Tibial artery (tissue), 4 donors: ENCODE measurements around the gene ZNF274.

Experiments used
- DNase-seq, 2 donors: peaks; one replicate each; pipeline ENCODE4 v3.0.0-alpha.2; 2019
- H3K27ac ChIP-seq, 2 donors: fragments of 200-600 bp; sonication (generic) in 1 of 2; 1 replicate in 1 of 2; 2 replicates in 1 of 2; pipeline ENCODE4 v1.5.1; 2018 to 2019; ENCODE audit warnings: mild to moderate bottlenecking in 1 of 2
- H3K27me3 ChIP-seq, 2 donors: fragments of 200-600 bp; sonication (generic) in 1 of 2; one replicate each; pipeline versions ENCODE4 v1.5.1 to v1.6.0; 2016 to 2019
- H3K36me3 ChIP-seq, 3 donors: fragments of 200-600 bp; sonication (generic) in 2 of 3; one replicate each; pipeline ENCODE4 v1.5.1; 2016 to 2019; ENCODE audit warnings: mild to moderate bottlenecking in 2 of 3
- H3K4me1 ChIP-seq, 4 donors: fragments of 200-600 bp; sonication (generic) in 2 of 4; 1 replicate in 3 of 4; 2 replicates in 1 of 4; pipeline ENCODE4 v1.5.1; 2016 to 2019
- H3K4me3 ChIP-seq, 2 donors: fragments of 200-600 bp; sonication (generic) in 1 of 2; 1 replicate in 1 of 2; 2 replicates in 1 of 2; pipeline ENCODE4 v1.5.1; 2018 to 2019; ENCODE audit warnings: mild to moderate bottlenecking in 2 of 2
- H3K9me3 ChIP-seq, 3 donors: fragments of 200-600 bp; sonication (generic) in 1 of 3; one replicate each; pipeline ENCODE4 v1.5.1; 2016 to 2019
- CTCF ChIP-seq, 2 experiments: fragments of 200-600 bp in 1 of 2; fragments of 450-650 bp in 1 of 2; IDR thresholded peaks; one replicate each; pipeline ENCODE4 v1.5.1; 2017 to 2019; ENCODE audit warnings: antibody characterized with exemption in 2 of 2, mild to moderate bottlenecking in 1 of 2, moderate library complexity in 1 of 2
- intact Hi-C: fragments of 100-400 bp; cut with DNase I; formaldehyde crosslinking; loops from one replicate; pipeline ENCODE4 v1.15.0; 2023; ENCODE audit warnings: low total_unique reads

ZNF274 gene

DNA sequence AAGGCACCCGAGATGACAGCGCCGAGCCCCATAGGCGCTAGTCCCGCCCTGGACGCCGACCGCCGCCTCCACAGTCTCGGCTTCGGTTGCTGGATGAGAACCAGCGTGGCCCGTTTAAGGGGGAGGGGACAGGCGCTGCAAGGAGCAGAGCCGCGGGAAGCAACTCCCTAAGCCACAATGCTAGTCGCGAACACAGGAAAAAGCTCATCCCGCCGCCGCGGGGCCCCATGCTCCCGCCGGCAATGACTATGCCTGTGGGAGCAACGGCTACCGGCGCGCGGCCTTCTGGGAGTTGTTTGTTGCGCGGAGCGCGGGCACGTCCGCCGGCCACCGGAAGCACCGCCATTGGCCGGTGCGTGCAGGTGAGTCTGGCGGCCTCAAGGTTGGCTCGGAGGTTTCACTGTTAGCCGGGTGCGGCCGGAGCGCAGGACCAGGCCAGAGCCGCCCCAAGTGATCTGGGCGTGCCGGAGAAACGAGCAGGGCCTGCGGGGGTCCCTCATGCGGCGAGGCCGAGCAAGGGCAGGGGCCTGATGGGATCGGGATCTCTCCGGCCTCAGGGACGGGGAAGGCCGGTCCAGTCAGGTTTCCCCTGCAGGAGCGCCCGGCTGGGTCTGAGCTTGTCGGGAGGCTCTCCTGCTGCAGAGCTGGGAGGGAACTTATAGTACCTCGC lies 45.9 kb downstream of the ZNF274 start, which contains the start of gene ZNF544:
TSS of gene ZNF544 (plus strand) at position 330 of the 670 bp plus-strand sequence. CDS start 15,110 bp downstream, outside the sequence.
- intact Hi-C loops, result no loop called here
- peak within 1 kb of the TSS; percentile 82 to 90 for H3K4me3 ChIP-seq
- no peaks in the 10 kb centered on the region for H3K27me3 ChIP-seq
- no peak for TF ChIP-seq CTCF (IDR thresholded peaks at IDR 0.05)
- DNase-seq, result peak; percentile 35 to 78
- peaks cover 0 to 86% (median 33%) of the 10 kb centered on the region in 3 donors for H3K9me3 ChIP-seq
- peaks cover 41 to 44% (median 43%) of the 10 kb centered on the region in 3 donors for H3K36me3 ChIP-seq
- peak within 1 kb of the TSS; percentile 79 to 87 for H3K27ac ChIP-seq
- H3K4me1 ChIP-seq, result peaks cover 0 to 19% (median 11%) of the 10 kb centered on the region in 4 donors

DNA sequence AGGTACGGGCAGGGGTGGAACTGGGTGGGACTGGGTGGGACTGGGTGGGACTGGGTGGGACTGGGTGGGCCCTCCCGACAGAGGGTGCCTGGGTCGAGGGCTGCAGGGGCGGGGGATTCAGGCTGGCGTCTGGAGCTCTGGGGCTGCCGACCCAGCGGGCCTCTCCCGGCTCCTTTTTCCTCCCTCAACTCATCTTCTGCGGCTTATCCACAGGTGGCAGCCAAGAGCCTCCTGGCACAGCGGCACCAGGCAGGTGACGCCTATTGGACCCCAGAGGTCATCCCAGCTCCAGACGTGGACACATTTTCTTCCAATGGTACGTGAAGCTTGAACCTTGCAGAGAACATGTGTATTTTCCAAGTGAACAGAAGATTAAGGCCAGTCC lies 46.4 kb downstream of the ZNF274 start:
- peak overlapping the region; percentile 79 to 87 for H3K27ac ChIP-seq
- TF ChIP-seq CTCF (IDR thresholded peaks at IDR 0.05), result no peak
- peaks cover 0 to 86% (median 38%) of the 10 kb centered on the region in 3 donors for H3K9me3 ChIP-seq
- H3K4me1 ChIP-seq, result peaks cover 0 to 19% (median 11%) of the 10 kb centered on the region in 4 donors
- H3K4me3 ChIP-seq, result peak overlapping the region; percentile 82 to 90
- H3K27me3 ChIP-seq, result no peaks in the 10 kb centered on the region
- intact Hi-C loops, result no loop called here
- DNase-seq, result no peak
- H3K36me3 ChIP-seq, result peaks cover 46 to 49% (median 48%) of the 10 kb centered on the region in 3 donors

DNA sequence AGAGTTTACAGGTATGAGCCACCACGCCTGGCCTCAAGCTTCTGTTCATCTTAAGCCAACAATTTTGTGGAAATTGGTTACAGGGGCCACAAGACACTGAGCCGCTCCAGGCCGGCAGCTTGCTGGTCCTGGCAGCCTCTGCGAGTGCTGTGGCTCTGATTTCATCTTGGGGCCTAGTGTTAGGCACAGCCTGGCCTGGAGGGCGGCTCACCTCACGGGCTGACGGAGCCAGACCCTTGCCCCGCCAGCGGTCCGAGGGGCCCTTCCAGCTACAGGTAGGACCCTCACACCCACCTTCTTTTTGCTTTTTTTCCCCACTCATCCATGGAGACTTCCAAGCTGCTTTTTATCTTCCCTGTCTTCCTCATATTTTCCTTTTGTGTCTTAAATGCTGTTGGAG lies 54.5 kb downstream of the ZNF274 start:
- TF ChIP-seq CTCF (IDR thresholded peaks at IDR 0.05), result no peak
- Histone ChIP-seq H3K9me3 (peaks cover 2 to 100% (median 91%) of the 10 kb centered on the region in 3 donors), H3K4me1 (no peaks in the 10 kb centered on the region), H3K27ac (no peak overlapping the region), H3K27me3 (no peaks in the 10 kb centered on the region), H3K36me3 (peaks cover 97 to 100% (median 98%) of the 10 kb centered on the region in 3 donors), H3K4me3 (no peak overlapping the region)
- intact Hi-C loops, result no loop called here
- DNase-seq, result no peak

DNA sequence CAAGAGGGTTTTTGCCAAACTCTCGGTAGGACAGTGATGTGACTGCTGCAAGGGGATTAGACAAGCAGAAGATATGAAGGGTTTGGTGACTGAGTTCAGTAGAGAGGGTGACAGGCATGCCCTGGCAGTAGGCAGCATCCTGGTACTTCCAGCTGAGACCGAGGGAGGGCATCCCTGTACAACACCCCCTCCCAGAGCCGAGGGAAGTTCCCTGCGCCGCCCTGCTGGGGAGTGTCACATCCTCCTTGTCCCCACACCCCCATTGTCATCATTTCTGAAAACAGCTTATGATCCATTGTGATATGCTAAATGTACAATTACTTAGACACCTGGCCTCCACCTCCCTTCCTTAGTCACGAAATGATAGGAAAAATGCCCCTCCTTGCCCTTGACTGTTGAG lies 60.5 kb downstream of the ZNF274 start:
- Histone ChIP-seq H3K4me3 (no peak overlapping the region), H3K36me3 (peaks cover 99 to 100% (median 100%) of the 10 kb centered on the region in 3 donors), H3K4me1 (no peaks in the 10 kb centered on the region), H3K27me3 (no peaks in the 10 kb centered on the region), H3K9me3 (peaks cover 28 to 100% (median 98%) of the 10 kb centered on the region in 3 donors), H3K27ac (no peak overlapping the region)
- DNase-seq, result no peak
- no peak for TF ChIP-seq CTCF (IDR thresholded peaks at IDR 0.05)
- intact Hi-C loops, result no loop called here

DNA sequence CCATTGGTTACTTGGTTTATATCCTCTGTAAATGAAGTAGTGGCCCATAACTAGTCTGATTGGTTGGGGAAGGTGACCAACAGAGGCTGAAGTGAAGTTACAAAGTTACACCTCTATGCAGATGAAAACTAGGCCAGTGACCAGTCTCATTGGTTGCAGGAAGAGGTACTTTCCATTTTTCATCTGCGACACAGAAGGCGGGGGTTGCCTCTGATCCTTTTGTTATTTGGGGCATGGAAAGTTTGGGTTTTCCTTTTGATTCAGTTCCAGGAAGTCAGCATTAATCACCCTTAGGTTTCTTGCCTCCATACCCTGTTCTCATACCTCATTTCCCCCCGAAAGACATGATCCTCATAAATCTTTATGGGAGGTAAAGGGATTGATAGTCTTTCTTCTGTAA lies 66.0 kb downstream of the ZNF274 start:
- no peak for DNase-seq
- intact Hi-C loops, result no loop called here
- H3K27ac ChIP-seq, result no peak overlapping the region
- no peaks in the 10 kb centered on the region for H3K27me3 ChIP-seq
- H3K4me3 ChIP-seq, result no peak overlapping the region
- peaks cover 47 to 100% (median 98%) of the 10 kb centered on the region in 3 donors for H3K9me3 ChIP-seq
- H3K4me1 ChIP-seq, result no peaks in the 10 kb centered on the region
- TF ChIP-seq CTCF (IDR thresholded peaks at IDR 0.05), result no peak
- peaks cover 100% of the 10 kb centered on the region in 3 donors for H3K36me3 ChIP-seq
